Adrenal gland (tissue), 5 donors: Measurements from ENCODE around the gene LILRA2.

Experiments used
- POLR2A ChIP-seq, 2 donors: fragments of 450-650 bp; IDR thresholded peaks; one replicate each; pipeline ENCODE4 v1.6.1; 2017; ENCODE audit warnings: antibody characterized with exemption in 2 of 2, mild to moderate bottlenecking in 2 of 2, moderate library complexity in 1 of 2
- TF ChIP-seq, protein P1 (sequence below), 6 experiments: fragments of 450-650 bp in 4 of 6; fragments of 200-600 bp in 2 of 6; sonication (generic) in 1 of 6; IDR thresholded peaks; 1 replicate in 5 of 6; 2 replicates in 1 of 6; pipeline versions ENCODE4 v1.5.1 to v1.8.0; 2016 to 2021; ENCODE audit warnings: antibody characterized with exemption in 6 of 6, mild to moderate bottlenecking in 2 of 6, moderate library complexity in 1 of 6
- donor health status: DM: no; HTN: no; CAD: no.

DNA sequence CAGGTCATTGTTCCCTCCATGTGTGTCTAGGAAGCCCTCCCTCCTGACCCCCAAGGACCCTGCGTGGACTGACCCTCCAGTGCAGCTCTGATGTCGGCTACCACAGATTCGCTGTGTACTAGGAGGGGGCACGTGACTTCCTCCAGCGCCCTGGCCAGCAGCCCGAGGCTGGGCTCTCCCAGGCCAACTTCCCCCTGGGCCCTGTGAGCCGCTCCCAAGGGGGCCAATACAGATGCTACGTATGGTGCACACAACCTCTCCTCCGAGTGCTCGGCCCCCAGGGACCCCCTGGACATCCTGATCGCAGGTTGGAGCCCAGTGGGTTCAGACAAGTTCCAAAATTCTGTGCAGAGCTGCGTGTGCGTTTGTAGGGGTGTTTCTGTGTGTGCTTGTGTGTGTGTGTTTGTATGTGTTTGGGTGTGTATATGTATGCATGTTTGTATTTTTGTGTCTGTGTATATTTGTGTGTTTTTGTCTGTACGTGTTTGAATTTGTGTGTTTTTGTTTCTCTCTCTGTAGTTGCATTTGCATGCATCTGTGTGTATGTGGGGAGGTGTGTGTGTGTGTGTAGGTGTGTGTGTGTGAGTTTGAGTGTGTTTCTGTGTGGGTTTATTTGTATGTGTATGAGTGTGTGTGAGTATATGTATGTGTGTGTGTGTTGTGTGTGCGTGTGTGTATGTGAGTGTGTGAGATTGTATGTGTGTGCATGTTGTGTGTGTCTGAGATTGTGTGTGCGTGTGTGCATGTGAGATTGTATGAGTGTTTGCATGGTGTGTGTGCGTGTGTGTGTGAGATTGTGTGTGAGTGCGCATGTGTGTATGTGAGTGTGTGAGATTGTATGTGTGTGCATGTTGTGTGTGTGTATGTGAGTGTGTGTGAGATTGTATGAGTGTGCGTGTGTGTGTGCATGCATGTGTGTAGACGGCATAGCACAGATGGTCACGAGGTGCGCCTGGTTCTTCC lies 21.4 kb upstream of the LILRA2 start:
- TF ChIP-seq, protein P1, sequence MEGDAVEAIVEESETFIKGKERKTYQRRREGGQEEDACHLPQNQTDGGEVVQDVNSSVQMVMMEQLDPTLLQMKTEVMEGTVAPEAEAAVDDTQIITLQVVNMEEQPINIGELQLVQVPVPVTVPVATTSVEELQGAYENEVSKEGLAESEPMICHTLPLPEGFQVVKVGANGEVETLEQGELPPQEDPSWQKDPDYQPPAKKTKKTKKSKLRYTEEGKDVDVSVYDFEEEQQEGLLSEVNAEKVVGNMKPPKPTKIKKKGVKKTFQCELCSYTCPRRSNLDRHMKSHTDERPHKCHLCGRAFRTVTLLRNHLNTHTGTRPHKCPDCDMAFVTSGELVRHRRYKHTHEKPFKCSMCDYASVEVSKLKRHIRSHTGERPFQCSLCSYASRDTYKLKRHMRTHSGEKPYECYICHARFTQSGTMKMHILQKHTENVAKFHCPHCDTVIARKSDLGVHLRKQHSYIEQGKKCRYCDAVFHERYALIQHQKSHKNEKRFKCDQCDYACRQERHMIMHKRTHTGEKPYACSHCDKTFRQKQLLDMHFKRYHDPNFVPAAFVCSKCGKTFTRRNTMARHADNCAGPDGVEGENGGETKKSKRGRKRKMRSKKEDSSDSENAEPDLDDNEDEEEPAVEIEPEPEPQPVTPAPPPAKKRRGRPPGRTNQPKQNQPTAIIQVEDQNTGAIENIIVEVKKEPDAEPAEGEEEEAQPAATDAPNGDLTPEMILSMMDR (IDR thresholded peaks at IDR 0.05), result no peak
- no peak for TF ChIP-seq POLR2A (IDR thresholded peaks at IDR 0.05)
